Measurements from ENCODE around the gene TCP1.

DNA sequence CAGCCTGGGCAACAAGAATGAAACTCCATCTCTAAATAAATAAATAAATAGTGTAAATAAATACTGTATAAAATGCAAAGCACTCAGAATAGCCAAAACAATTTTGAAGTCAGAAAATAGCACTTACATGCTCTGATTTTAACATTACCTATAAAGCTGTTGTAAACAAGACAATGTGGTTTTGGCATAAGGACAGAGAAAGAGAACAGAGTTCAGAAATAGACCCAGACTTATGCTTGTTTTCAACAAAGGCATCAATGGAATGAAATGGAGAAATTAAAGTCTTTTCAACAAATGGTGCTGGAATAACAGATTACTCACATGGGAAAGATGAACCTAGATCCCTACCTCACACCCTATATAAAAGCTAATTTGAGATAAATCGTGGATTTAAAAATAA, 17.2 kb downstream of the TCP1 start:
- TF ChIP-seq, protein P1, sequence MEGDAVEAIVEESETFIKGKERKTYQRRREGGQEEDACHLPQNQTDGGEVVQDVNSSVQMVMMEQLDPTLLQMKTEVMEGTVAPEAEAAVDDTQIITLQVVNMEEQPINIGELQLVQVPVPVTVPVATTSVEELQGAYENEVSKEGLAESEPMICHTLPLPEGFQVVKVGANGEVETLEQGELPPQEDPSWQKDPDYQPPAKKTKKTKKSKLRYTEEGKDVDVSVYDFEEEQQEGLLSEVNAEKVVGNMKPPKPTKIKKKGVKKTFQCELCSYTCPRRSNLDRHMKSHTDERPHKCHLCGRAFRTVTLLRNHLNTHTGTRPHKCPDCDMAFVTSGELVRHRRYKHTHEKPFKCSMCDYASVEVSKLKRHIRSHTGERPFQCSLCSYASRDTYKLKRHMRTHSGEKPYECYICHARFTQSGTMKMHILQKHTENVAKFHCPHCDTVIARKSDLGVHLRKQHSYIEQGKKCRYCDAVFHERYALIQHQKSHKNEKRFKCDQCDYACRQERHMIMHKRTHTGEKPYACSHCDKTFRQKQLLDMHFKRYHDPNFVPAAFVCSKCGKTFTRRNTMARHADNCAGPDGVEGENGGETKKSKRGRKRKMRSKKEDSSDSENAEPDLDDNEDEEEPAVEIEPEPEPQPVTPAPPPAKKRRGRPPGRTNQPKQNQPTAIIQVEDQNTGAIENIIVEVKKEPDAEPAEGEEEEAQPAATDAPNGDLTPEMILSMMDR (IDR thresholded peaks at IDR 0.05; ENCODE audit: low read depth, low read length), result no peak
- TF ChIP-seq EZH2phosphoT487 (IDR thresholded peaks at IDR 0.05; ENCODE audit: low read depth), result no peak

Measured in OCI-LY3 (cell line).